GM12891 (cell line): ENCODE results near the gene NDUFB4. TPM values are rescaled to one million over a fixed set of nuclear protein-coding genes. Genes with fewer than 3 reads are reported as not detected.

Source experiments
- DNase-seq: peaks from one replicate; pipeline ENCODE4 v3.0.0; 2011; ENCODE audit warnings: low spot score; ENCODE audit not compliant: insufficient read length
- FAIRE-seq: peaks from 2 replicates; lab custom pipeline; 2011; peaks lifted over from hg19 to GRCh38; lab: Jason Lieb, UNC
- PAX5 ChIP-seq: IDR thresholded peaks from 2 replicates; pipeline ENCODE4 v1.6.1; 2011; ENCODE audit warnings: low read length, moderate library complexity, mild to moderate bottlenecking; ENCODE audit not compliant: insufficient read depth, severe bottlenecking
- POLR2A ChIP-seq: IDR thresholded peaks from 2 replicates; pipeline ENCODE4 v1.6.1; 2011; ENCODE audit warnings: low read depth, low read length, control low read depth
- POLR2AphosphoS5 ChIP-seq: IDR thresholded peaks from 2 replicates; pipeline ENCODE4 v1.6.1; 2011; ENCODE audit warnings: low read depth, low read length, control low read depth
- POU2F2 ChIP-seq: IDR thresholded peaks from 2 replicates; pipeline ENCODE4 v1.6.1; 2011; ENCODE audit warnings: low read depth, mild to moderate bottlenecking, control low read depth, low read length, moderate library complexity
- SPI1 ChIP-seq: IDR thresholded peaks from 2 replicates; pipeline ENCODE4 v1.6.1; 2011; ENCODE audit warnings: low read depth, low read length, control low read depth
- TAF1 ChIP-seq: IDR thresholded peaks from 2 replicates; pipeline ENCODE4 v1.6.1; 2011; ENCODE audit warnings: low read depth, low read length, control low read depth
- polyA plus RNA-seq: library from polyadenylated mRNA; unstranded; fragments of >200 nt; gene quantifications from one replicate; pipeline ENCODE4 v1.2.1, GENCODE V29; 2012; ENCODE audit warnings: low read depth, missing spikeins, inconsistent platforms; ENCODE audit not compliant: missing spikeins

The NDUFB4 gene
- 313 TPM for polyA plus RNA-seq

DNA sequence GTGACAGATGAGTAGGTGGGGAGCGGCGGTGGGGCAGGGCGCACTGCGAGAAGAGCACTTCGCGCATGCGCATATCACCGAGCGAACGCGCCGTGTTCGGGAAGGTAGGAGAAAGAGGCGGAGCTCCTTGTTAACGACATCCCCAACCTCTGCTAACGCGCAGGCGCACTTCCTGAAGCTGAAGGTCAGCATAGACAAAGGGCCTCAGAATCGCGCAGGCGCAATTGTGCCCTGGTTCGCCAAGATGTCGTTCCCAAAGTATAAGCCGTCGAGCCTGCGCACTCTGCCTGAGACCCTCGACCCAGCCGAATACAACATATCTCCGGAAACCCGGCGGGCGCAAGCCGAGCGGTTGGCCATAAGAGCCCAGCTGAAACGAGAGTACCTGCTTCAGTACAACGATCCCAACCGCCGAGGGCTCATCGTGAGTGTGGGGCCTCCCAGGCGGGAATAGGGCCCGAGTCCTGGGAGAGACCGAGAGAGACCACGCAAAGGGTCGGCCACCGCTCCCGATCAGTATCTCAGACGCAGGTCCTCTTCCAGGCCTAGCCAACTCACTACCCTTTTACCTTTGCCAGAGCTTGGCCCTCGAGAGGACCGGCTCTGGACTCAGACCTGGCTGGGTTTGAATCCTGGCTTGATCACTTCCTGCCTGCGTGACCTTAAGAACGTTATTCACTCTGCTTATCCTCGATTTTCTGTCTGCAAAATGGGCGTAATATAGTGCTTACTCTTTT is at the start of gene NDUFB4:
NDUFB4 (plus strand) TSS at position 221 of the 737 bp plus-strand sequence; CDS start at position 245, 24 bp downstream.
- TF ChIP-seq POLR2A (peak; percentile 85), PAX5 (no peak), POLR2AphosphoS5 (peak; percentile 79), POU2F2 (no peak), TAF1 (0 out of 2 replicates have a peak, but pooled peaks have one; percentile 45), SPI1 (peak; percentile 22; the same call in 1 of the 2 replicates)
- DNase-seq (peak; percentile 78), FAIRE-seq (peak; percentile 100)

DNA sequence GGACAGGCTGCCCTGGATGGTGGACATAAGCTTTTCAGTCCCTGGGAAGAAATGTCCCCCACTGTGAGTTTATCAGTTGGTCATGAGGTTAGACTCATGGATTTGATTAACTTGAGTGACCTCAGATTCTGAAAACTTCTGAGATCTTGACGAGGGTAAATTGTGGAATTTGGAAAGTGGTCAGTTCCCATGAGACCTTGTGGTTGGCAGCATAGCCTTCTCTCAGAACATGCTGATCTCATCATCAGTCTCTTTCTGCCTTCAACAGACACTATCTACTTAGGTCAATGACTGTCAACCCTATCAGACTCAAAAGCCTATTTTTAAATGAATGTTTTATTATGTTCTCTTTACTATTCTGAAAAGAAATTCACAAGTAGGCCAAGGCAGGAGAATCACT is 45.6 kb upstream of the NDUFB4 start:
- no peak for TF ChIP-seq POLR2AphosphoS5
- TF ChIP-seq PAX5: no peak
- DNase-seq (no peak), FAIRE-seq (no peak)

DNA sequence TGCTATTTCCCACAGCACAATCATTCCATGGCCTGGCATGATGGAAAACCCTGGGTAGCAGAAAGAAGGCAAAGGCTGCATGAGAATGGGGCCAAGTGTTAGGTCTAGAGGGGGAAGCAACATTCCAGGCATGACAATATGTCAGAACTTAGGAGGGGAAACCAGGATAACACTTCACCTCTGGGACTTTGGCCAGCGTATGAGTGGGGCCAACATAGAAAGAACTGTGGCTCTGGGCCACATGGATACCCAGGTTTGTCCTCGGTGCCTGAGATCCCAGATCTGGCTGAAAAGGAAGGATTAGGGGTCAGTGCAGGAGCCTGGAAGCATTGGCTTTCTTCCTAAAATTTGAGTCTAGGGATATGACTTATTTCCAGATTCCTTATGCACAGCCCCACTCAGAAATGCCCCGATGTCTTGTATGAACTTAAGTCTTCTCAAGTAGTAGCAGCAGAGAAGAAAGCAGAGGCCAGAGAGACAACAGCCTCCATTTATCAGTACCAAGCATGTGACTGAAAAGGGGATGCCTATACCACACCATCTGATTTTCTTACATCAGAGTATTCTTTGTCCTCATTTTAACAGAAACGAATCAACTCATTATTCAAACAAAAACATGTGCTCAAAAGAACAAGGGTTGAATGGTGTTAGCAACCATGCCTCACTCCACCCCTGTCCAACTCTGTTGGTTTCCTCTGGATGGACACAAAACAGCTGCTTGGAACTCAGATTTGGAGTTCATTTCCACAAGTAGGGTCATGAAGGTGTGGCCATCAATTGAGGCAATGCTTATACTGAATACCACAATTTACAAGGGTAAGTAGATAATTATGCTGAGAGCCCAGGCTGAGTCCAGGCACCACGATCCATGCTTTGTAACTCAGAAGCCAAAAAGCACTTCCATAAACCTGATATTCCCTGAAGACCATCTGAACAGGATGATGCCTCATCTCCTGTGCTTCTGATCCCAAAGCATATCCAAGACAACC is 43.7 kb upstream of the NDUFB4 start:
- DNase-seq (no peak), FAIRE-seq (no peak)
- no peak for TF ChIP-seq POLR2A
- TF ChIP-seq PAX5: no peak
- no peak for TF ChIP-seq SPI1
- no peak for TF ChIP-seq POLR2AphosphoS5
- TF ChIP-seq TAF1: no peak
- TF ChIP-seq POU2F2: no peak

DNA sequence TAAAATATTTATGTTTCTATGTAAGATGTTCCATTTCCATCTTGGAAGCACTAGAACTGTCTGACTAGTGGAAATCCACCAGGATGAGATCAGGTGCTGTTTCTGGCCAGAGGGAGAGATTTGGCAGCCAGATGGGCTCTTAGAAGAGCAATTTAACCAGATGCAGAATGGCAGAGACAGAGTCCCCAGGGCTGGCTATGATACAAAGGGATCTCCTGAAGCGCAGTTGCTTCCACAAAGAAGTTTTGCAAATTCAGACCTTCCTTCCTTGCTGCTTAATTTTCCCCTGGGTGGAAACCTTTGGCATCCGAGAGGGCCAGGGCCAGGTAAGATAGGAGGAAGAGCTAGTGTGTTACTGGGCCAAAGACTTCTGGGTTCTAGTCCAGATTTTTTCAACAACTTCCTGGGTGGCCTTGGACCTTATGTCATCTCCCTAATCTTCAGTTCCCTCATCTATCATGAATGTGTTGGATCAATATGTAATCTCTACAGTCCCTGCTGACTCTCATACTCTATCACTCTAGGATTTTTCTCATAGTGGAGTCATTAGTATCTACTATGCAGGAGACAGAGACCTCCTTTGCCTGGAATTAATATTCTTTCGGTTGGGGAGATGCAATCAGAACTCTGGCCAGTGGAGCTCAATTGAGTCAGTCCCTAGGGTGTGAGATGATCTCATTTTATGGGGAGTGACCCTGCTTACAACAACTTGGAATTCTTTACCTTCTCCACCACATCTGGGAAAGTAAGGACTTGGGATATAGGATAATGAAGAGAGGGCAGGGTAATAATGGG is 41.1 kb upstream of the NDUFB4 start:
- TF ChIP-seq SPI1 (no peak), POU2F2 (no peak), PAX5 (no peak)
- FAIRE-seq: no peak
- DNase-seq: no peak

DNA sequence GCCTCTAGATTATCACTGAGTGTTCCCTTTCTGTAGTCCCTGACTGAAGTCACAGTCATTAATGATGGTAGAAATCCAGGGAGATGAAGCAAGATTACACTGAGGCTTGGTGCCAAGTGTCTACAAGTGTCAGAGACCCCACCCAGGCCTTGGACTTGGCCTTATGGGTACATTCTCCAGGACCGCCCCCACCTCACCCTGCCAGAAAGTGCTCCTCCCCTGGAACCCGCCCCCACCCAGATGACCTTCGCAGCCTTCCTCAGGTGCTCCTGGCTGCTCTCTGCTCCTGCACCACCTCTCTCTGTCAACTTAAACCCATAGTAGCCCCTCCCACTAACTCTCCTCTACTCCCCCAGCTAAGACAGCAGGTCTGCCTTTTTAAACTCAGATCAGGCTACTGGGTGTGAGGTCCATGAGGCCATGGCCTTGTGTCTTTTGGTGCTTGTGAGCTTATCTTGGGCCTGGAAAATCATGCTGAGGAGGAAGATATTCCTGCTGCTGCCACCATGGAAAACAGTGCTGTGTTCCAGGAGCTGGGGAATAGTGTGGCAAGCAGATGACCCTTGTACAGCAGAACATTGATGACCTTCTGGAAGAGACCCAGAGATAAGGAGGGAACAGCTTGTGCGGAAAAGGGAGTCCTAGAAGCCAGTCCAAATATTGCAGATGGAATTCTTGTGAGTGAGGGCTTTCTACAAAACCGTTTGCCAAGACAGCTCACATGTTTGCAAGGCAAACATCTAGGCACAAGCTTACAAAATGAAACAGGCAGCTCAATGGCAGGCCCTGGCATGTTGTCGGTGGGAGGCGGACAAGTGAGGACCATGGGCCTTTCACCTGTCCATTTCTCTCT is 40.3 kb upstream of the NDUFB4 start:
- no peak for FAIRE-seq
- DNase-seq: no peak
- TF ChIP-seq PAX5 (no peak), POLR2A (no peak), TAF1 (no peak), POLR2AphosphoS5 (no peak), SPI1 (no peak)

DNA sequence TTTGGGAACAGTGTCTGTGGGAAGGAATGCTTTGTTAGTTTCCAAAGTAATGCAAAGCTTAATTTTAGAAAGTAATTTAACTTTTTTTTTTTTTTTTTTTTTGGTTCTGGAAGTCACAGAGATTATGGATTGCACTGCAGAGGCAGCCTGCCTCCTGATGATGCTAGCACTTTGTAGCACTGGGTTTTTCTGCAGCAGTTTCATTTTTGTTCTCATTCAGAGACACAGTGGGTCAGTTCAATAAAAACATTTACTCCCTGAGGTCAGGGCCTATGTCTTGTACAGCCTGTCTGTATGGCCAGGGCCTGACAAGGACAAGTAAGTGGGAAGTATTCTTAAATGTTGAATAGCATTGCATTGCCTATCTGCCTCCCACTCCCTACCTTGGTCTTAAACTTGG is 39.0 kb upstream of the NDUFB4 start:
- DNase-seq: no peak
- TF ChIP-seq POLR2AphosphoS5 (no peak), PAX5 (no peak), POLR2A (no peak), TAF1 (no peak), POU2F2 (no peak), SPI1 (no peak)
- no peak for FAIRE-seq

DNA sequence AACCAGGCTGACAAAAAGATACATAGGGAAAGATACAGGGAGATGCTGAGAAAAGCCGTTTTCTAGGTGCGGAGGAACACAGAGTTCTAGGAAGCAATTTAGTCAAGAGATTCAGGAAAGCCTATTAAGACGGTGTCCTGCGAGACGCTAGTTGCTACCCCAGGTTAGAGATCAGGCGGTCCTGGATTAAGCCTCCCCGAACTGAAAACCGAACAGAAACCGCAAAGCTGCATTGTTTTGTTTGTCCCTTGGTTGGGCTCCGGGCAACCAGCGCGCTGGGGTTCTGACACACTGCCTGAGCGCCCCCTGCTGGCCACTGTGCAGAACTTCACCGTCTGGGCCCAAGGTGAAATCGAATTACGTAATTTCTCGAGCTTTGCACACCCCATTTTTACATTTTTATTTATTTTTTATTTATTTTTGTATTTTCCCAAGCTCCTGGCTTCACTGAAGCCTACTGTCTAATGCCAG is 37.3 kb upstream of the NDUFB4 start:
- TF ChIP-seq SPI1: no peak
- TF ChIP-seq POLR2AphosphoS5: no peak
- no peak for TF ChIP-seq POU2F2
- TF ChIP-seq PAX5: no peak
- TF ChIP-seq POLR2A: no peak
- TF ChIP-seq TAF1: no peak
- FAIRE-seq (peak; percentile 90), DNase-seq (peak; percentile 60)

DNA sequence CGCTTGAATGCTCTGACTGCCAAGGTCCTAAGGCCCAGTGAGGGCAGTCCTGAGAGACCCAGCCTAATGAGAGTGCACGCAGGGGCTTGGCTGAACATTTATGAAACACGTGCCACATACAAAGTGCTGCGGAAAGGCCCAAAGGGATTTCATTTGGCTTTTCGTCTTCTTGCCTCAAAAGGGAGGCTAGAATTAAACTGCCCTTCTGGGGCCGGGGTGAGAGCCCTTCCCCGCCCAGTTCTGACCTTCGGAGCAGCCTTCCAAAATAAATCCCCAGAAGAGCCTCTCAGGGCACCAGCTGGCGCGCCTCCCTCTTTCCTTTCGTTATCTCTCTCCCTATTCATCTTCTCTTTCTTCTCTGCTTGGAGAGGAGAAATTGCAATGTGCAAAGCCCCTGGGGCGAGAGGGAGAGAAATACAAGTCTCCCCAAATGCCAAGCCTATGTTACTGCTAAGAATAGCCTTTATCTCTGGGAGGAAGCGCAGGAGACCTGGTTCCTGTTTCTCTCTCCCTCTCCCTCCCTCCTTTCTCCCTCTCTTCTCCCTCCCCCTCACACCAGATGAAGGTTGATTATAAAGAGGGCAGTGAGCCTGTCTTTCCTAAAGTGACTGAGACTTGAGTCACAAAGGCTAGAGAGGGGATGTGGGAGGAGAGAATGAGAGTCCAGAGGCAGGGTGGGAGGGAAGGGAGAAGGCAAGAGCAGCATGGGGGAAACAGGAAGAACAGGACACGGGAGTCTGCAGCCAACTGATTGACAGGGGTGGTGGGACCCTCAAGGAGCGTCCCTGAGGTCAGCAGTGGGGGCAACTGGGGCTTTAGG is 36.7 kb upstream of the NDUFB4 start:
- FAIRE-seq: no peak
- no peak for DNase-seq
- TF ChIP-seq SPI1 (0 out of 2 replicates have a peak, but pooled peaks have one; percentile 4), POLR2AphosphoS5 (no peak), TAF1 (no peak), POLR2A (no peak), PAX5 (no peak), POU2F2 (no peak)
